Amygdala (tissue), 56 donors: ENCODE measurements around the gene TREH.

Source experiments
- DNase-seq, 56 donors: peaks; one replicate each; lab custom pipeline; 2025; lab: John Stamatoyannopoulos, UW

The TREH gene

DNA sequence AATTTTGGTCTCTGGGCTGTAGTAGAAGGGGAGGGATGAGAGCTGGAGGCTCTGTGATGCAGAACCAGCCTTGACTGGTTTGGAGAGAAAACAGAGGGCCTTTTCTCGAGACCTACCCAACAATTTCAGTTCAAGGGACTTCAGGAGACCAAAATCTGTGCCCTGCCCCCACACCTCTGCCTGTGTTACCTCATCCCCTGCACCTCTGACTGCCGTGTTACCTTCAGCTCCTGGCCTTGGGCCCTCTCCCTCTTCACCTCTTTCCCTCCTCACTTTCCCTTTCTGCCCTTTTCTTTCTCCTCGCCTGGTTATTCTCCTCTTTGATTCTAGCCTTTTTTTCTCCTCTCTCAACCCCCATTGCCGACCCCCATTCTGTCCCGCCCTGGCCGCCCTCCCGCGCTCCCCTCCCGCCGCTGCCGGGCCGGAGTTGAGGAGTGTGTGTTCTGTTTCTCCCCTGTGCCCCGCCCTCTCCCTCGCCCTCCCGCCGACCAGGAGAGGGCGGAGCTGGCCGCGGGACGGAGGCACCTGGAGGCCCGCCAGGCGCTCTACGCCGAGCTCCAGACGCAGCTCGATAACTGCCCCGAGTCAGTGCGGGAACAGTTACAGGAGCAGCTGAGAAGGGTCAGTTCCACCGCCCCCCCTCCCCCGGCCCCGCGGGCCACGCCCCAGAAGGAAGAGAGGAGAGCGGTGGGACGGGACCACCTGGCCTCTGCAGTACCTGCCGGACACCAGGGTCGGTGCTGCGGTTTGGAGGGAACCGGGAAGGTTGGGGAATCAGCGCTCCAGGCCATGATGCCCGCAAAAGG, 44.8 kb downstream of the TREH start:
- peak in 28 of 56 donors; percentile 28 to 67 (median 48) for DNase-seq

DNA sequence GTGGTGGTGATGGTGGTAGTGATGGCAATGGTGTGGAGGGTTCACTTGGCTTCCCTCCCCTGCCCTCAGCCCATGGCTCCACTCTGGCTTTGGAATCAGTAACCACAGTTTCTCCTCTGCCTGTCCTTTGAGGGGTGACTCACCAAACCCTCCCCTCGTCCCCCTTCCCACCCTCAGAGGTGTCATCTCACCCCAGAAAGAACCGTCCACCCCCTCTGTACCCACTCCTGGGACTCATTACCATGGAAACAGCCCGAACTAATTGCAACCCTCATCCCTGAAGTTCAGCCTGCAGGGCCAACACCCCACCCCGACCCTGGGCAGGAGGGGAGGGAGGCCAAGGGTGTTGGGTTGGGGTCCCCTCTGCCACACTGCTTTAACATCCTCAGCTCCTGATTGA, 45.5 kb downstream of the TREH start:
- no peak for DNase-seq

DNA sequence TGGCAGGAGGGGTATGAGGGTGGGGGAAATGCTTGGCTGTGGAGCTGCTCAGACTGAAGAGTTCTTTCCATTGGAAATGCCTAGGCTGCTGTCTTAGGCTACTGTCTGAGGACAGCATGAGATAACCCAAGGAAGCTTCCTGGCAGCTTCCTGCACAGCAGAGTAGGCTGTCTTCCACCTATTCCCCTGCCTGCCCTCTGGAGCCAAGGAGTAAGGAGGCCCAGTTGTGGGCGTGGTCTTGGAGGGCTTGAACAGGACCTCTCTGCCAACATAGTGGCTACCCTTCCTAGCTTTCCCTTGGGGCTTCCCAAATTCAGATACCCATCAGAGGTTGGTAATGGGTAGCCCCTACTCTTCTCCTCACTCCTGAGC, 46.1 kb downstream of the TREH start:
- DNase-seq = no peak

DNA sequence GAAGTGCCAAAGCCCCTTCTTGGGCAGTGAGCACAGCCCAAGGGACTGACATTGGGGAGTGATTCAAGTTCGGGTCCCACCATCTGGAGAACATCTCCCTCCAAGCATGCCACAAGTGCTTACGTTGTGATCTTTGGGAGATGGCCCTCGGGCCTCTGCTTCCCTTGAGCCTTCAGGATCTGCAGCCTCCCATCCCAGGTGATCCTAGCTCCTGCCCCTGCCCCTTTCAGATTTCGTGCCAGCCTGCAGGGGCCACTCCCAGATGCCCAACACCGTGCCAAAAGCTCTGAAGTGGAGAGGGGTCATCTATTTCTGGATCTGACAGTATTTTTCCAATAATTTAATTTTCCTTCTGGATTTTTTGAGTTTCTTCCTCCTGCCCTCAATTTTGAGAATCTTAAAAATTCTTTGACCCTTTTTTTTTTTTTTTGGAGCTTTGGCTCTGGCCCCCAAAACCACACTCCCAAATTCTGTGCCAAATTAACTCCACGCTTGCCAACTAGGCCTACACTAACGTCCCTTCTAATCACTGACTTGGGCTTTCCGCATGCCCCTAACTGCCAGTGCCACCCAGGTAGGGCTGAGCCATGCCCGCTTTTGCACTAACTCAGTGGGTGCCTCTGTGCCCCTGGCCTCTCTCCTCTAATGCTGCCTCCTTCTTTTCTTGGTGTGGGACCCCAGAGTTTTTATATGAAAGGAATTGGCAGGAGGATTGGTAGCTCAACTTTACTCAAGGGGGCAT, 46.7 kb downstream of the TREH start:
- no peak for DNase-seq

DNA sequence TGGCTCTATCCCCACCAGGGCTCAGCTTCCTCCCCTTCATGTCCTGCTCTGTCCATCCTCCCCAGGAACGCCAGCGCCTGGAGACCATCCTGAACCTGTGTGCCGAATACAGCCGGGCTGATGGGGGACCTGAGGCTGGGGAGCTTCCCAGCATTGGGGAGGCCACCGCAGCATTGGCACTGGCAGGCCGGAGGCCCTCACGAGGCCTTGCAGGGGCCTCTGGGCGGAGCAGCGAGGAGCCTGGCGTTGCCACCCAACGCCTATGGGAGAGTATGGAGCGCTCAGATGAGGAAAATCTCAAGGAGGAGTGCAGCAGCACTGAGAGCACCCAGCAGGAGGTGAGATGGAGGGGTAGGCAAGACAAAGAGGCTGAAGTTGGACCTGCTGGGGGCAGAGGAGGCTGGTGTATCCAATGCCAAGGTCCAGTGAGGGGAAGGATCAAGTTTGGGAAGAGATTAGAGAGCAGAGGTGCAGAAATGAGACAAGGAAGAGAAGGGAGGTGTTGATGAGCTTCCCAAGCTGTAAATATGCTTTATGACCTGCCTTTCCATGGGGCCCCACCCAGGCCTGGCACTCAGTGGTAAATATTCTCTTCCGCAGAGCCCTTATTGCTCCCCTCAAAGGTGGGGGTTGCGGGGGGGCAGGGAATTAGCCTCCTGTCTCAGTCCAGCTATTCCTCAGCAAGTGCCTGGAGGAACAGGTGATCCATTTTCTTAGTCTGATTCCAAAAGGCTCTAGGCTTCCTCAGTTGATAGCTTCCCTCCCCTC, 48.1 kb downstream of the TREH start:
- DNase-seq = no peak

DNA sequence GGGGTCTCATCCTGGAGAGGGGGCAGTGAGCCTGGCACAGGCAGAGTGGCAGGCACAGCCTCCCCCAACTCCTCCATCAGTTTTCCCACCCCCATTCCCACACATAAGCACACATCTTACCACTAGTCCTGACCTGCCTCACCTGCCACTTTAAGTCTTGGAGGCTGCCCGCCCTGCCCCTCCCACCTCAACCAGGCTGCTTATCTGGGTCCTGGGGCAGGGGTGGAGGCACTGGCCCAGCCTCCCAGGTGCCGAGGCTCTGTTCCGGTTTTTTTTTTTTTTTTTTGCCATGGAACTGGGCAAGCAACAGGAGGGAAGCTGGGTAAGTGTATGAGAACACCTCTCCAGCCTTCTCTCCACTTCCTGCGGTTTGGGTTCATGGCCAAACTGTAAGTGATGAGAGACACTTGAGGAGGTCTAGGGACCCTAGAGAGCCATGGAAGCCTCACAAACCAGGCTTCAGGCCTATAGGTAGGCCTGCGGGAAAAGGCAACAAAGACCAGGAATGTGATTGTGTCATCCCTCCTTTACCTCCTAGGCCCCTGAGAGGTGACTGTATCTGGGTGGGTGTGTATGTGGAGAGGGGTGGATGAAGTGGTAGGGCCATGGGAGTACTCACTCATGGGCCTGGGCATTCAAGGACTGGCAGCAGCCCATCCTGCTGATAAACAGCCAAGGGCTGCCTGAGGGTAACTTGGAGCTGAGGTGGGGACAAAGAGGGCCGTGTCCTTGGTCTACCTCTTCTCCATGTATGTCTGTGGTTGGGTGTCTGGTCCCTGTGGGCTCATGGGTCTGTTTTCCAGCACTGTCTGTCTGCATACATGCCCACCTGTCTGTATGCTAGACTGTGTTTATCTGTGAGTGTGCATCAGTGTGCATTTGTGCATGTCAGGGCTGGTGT, 49.4 kb downstream of the TREH start:
- DNase-seq = no peak

DNA sequence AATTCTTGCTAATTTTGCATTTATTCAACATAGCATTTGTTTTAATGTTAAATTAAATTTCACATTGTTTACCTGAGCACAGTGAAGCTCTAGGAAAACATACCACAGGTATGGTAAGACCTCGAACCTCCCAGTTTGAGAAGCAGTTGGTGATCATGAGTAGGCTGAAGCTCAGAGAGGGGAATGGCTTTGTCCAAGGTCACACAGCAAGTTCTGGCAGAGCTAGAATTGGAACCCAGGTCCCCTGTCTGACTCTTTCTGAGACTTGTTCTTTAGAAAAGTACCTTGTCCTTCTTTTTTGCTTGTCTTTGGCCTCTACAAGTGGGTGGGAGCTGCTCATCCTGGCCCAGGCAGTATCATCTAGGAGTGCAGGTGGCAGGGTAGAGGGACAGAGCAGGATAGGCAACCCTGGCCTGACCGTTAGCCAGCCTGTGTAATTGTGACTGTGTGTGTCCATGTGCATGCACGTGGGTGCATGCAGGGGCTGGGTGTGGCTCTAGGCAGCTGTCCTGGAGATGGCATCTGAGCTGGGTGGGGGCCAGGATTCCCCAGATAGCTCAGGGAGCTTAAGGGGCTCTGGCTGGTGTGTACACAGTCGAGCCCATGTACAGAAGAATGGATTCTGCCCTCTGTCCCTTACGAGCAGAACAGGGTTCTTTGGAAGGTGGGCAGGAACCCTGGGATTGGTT, 50.4 kb downstream of the TREH start:
- DNase-seq = no peak

DNA sequence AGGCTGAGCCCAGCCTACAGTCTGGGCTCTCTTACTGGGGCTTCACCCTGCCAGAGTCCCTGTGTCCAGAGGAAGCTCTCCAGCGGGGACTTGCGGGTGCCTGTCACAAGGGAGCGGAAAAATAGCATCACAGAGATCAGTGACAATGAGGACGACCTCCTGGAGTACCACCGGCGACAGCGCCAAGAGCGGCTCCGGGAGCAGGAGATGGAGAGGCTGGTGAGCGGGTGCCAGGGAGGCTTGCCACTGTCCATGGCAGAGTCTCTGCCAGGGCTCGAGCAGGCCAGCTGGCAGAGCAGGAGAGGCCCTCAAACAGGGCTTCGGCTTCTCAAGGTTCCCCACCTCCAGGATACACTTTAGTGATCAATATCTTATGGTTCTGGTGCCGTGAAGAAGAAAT, 51.0 kb downstream of the TREH start:
- peak in 24 of 56 donors; percentile 8 to 71 (median 46) for DNase-seq

DNA sequence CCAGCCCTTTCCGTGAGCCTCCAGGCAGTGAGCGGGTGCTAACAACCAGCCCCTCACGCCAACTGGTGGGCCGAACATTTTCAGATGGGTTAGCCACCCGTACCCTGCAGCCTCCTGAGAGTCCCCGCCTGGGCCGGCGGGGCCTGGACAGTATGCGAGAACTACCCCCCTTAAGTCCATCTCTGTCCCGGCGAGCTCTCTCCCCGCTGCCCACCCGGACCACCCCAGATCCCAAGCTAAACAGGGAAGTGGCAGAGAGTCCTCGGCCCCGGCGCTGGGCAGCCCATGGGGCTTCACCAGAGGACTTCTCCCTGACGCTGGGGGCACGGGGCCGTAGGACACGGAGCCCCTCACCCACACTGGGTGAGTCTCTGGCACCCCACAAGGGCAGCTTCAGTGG, 51.4 kb downstream of the TREH start:
- DNase-seq = no peak

DNA sequence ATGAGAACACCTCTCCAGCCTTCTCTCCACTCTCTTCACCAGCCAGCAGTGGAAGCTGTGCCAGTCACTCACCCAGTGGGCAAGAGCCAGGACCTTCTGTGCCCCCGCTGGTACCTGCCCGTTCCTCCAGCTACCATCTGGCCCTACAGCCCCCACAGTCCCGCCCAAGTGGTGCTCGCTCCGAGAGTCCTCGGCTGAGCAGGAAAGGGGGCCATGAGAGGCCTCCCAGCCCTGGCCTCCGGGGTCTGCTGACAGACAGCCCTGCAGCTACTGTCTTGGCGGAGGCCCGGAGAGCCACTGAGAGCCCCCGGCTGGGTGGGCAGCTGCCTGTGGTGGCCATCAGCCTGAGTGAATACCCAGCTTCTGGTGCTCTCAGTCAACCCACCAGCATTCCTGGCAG, 51.9 kb downstream of the TREH start:
- DNase-seq = no peak

DNA sequence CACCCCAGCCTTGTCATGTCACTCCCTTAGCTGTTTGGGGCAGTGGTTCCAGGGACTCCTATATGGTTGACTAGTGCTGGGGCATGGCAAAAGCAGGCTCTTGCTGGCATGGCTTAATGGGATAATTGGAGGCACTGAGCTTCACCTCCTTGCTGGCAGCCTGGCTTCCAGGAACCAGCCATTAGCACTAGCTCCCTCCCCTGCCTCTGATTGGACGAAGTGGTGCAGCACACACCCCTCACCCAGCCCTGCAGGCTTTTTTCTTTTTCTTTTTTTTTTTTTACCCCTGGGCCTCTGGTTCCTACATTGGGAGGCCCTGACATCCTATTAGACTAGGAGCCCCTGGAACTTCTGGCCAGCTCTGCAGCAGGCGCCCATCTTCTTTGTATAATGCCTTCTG, 53.5 kb downstream of the TREH start:
- DNase-seq = peak in 1 of 56 donors; percentile 25

DNA sequence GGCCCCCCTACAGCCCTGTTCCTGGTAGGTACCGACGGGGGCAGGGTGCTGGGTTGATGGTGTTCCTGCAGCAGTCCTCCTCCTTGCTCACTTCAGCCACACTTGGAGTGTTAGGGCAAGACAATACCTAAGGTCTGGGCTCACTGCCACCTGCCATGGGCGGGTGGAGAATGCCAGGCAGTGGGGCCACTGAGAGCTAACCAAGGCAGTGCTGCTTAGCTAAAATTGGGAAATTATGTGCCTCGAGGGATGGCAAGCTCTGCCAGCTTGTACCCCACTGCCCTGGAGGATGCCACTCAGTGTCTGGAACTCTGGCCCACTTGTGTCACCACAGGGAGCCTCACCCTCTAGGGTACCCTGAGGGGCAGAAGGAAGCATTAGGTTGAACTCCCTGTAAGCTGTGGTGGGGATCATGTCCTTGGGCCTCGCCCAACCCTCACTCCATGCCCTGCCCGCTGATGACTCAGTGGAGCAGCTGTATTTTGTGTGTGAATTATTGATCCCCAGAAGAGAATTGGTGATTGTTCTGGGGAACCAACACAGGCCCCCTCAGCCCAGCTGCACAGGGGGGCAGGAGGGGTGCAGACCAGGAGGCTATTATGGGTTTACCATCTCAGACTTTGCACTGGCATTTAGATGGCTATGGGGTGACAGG, 54.3 kb downstream of the TREH start:
- peak in 30 of 56 donors; percentile 16 to 76 (median 49) for DNase-seq

DNA sequence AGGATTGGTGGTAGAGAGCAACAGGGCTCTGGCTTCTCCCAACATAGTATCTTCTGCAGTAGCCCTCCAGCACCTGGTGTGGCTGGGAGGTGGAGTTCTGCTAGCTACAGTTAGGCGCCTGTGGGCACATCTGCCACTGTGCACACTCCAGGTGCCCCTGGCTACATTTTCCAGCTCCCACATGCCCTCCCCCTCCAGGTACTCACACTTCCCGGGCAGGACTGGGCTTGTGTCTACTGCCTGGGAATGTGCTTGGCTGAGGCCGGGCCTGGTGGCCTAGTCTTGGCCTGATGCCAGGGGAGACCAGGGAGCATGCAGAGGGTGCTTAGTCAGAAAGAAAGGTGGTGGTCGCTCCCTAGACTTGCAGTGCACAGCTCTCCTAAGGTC, 56.2 kb downstream of the TREH start:
- peak in 2 of 56 donors; percentile 26 to 37 for DNase-seq

DNA sequence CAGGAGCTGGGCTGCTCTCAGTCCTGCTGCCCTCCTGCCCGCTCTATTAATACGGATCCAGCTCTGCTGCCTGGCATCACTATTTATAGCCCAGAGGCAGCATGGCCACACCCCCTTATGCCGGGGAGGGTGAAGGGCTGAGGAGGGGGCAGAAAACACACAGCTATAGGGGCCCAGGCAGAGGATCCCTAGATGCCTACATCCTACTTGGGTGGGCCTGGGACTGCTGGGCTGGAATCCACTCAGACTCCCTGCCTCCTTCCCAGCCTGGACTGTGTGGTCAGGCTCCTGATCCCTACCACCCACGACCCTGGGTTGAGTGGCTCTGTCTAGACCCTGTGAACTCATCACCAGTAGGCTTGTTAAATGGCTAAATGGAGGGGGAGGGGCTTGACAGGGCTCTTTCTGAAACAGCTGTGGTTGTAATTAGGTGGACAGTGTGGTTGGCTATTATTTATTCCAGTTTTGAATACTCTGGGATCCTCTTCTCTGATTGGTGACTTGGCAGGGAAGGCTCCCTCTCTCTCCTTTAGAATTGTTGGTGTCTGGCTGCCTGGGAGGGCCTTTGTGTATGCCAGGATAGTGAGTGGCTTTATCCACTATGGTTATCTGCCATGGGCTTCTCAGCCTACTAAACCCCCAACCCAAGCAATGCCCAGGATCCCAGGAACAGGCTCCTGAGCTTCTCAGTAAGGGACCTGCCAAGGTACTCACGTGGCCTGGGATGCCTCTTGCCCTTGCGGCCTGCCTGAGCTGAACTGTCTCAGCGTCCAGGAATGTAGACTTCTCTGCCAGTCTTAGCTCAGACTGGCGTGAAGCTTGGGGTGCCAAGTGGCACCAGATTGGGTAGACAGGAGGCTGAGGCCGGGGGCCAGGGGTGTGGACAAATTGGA, 56.8 kb downstream of the TREH start:
- DNase-seq = peak in 28 of 56 donors; percentile 19 to 80 (median 42)

DNA sequence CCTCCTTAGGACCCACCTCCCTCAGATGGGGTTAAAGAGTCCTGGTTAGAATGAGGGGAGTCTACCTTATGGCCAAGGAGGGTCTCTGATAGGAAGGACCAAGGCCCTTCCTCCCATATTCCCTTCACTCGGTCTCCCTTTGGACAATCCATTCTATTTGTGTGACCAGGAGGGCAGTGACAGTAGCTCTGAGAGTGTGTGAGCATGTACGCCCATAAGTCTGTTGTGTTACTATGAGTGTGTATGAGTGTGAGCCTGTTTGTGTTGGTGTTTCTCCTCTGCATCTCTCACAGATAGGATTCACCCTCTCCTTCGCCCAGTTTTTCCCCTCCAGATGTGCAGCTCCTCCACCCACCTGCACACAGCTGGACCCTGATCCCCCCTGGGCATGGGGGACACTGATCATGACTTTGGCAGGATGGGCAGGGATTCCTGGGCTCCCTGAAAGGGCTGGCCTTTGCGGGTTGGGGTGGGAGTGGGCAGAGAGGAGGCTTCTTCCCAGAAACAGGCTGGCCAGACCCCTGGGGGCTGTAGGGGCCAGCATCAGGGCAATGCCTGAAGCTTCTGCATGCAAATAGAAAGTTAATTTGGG, 57.6 kb downstream of the TREH start:
- peak in 1 of 56 donors; percentile 45 for DNase-seq

DNA sequence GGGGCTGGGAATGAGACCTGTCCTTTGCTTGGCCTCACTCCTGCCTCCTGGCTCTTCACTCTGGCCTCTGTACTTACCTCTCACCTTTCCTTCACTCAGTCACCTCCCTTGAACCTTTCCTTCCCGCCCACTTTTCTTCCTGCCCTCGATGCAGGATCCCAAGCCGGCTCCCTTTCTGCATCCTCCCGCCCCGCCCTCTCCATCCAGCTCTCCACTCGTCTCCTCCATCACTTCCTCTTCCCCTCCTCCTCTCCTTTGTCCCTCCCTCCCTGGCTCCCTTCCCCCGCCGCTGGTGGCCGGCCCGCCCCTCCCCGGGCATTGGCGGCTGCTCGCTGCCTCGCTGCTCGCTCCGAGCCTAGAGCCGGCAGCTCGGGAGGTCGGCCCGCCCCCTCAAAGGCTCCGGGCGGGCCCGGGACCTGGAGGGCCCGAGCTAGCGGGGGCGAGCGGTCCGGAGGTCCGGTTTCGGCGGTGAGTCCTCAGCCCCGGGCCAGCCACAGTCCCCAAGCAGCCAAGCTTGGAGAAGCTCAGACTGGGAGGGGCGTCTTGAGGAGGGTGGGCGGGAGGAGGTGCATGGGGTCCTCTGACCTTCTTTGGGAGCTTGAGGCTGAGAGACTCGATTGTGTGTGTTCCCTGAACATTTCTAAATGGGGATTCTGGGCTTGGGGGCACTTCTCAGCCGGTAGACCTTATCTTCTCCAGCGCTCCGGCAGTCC, 58.2 kb downstream of the TREH start:
- DNase-seq = peak in 53 of 56 donors; percentile 38 to 92 (median 81)

DNA sequence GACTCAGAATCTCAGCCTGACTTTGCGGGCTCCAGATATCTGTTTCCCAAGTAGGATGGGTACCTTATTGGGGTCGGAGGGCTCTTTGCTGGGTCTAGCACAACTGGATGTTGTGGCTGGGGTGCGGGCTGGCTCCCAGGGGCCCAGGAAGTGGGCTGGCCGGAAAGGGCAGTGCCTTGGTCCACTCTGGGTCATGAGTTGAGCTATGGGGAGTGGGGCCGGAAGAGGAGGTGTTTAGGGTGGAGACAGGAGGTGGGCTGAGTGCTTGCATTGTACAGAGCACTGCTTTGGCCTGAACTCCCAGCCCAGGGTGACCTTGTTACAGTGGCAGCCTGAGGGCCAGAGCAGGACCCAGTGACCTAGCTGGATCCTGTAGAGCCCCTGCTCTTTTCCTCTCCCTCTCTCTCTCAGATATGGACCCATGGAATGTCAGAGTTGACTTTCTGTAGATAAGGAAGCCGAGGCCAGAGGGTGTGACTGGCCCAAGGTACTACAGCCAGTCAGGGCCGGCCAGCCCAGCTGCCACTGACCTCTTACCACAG, 58.9 kb downstream of the TREH start:
- DNase-seq = no peak
